Breast epithelium (tissue), 4 donors: ENCODE data around the gene SYT1. TPM values are rescaled to one million over a fixed set of nuclear protein-coding genes. Genes with fewer than 3 reads are reported as not detected.
"Not testable (repeated sequence)": the region's sequence is repeated elsewhere in the genome, so short reads cannot be mapped to it uniquely, and the experiment has no call there.

Source experiments
- DNase-seq, 2 donors: peaks; one replicate each; pipeline ENCODE4 v3.0.0-alpha.2; 2019; ENCODE audit warnings: low spot score in 2 of 2
- H3K27ac ChIP-seq, 2 donors: fragments of 200-600 bp; sonication (generic) in 1 of 2; one replicate each; pipeline ENCODE4 v1.5.1; 2016 to 2019; ENCODE audit warnings: mild to moderate bottlenecking in 1 of 2
- H3K27me3 ChIP-seq, 2 donors: fragments of 200-600 bp; sonication (generic) in 1 of 2; one replicate each; pipeline versions ENCODE4 v1.5.1 to v1.6.0; 2017 to 2019; ENCODE audit warnings: control low read depth in 1 of 2, mild to moderate bottlenecking in 1 of 2
- H3K36me3 ChIP-seq: fragments of 200-600 bp; one replicate; pipeline ENCODE4 v1.5.1; 2019
- H3K4me1 ChIP-seq, 2 donors: fragments of 200-600 bp; sonication (generic); one replicate each; pipeline ENCODE4 v1.5.1; 2016 to 2019; ENCODE audit warnings: control low read depth in 1 of 2
- H3K4me3 ChIP-seq, 3 donors: fragments of 200-600 bp; sonication (generic); 1 replicate in 2 of 3; 2 replicates in 1 of 3; pipeline ENCODE4 v1.5.1; 2016 to 2019; ENCODE audit warnings: mild to moderate bottlenecking in 3 of 3, moderate library complexity in 2 of 3
- H3K9me3 ChIP-seq, 2 donors: fragments of 200-600 bp; sonication (generic) in 1 of 2; one replicate each; pipeline ENCODE4 v1.5.1; 2016 to 2019; ENCODE audit warnings: control low read depth in 1 of 2
- POLR2A ChIP-seq: fragments of 450-650 bp; IDR thresholded peaks from one replicate; pipeline ENCODE4 v1.6.1; 2016; ENCODE audit warnings: antibody characterized with exemption, mild to moderate bottlenecking, moderate library complexity
- POLR2AphosphoS5 ChIP-seq, 3 donors: sonication (generic); formaldehyde crosslinking; IDR thresholded peaks; one replicate each; pipeline ENCODE4 v1.6.1; 2017; ENCODE audit warnings: antibody characterized with exemption in 3 of 3
- intact Hi-C: fragments of 100-400 bp; cut with DNase I; formaldehyde crosslinking; loops from one replicate; pipeline ENCODE4 v1.15.1; 2023; ENCODE audit warnings: low total_unique reads
- total RNA-seq, 3 donors: library from RNA; depleted of rRNA; stranded (reverse); fragments of >200 nt; gene quantifications; one replicate each; pipeline ENCODE4 v1.1.0, GENCODE V29; 2016
- TF ChIP-seq, protein P1 (sequence below), 3 donors: fragments of 450-650 bp; IDR thresholded peaks; one replicate each; pipeline ENCODE4 v1.5.1; 2016 to 2017; ENCODE audit warnings: antibody characterized with exemption in 3 of 3, mild to moderate bottlenecking in 3 of 3, moderate library complexity in 3 of 3

Gene SYT1
- total RNA-seq, 3 donors from 2014 or later, result 1.1 to 2.3 (median 1.6) TPM

- DNase-seq, result no peak
- H3K27ac ChIP-seq, result no peak overlapping the region
- H3K9me3 ChIP-seq, result no peaks in the 10 kb centered on the region
- no peak for TF ChIP-seq POLR2AphosphoS5 (IDR thresholded peaks at IDR 0.05)
- TF ChIP-seq, protein P1, sequence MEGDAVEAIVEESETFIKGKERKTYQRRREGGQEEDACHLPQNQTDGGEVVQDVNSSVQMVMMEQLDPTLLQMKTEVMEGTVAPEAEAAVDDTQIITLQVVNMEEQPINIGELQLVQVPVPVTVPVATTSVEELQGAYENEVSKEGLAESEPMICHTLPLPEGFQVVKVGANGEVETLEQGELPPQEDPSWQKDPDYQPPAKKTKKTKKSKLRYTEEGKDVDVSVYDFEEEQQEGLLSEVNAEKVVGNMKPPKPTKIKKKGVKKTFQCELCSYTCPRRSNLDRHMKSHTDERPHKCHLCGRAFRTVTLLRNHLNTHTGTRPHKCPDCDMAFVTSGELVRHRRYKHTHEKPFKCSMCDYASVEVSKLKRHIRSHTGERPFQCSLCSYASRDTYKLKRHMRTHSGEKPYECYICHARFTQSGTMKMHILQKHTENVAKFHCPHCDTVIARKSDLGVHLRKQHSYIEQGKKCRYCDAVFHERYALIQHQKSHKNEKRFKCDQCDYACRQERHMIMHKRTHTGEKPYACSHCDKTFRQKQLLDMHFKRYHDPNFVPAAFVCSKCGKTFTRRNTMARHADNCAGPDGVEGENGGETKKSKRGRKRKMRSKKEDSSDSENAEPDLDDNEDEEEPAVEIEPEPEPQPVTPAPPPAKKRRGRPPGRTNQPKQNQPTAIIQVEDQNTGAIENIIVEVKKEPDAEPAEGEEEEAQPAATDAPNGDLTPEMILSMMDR (IDR thresholded peaks at IDR 0.05), result no peak
- TF ChIP-seq POLR2A, result no peak
- no peaks in the 10 kb centered on the region for H3K4me1 ChIP-seq
- H3K36me3 ChIP-seq, result no peaks in the 10 kb centered on the region
- no peak overlapping the region for H3K4me3 ChIP-seq
- intact Hi-C loops, result no loop called here
- H3K27me3 ChIP-seq, result no peaks in the 10 kb centered on the region
Observed at GRCh38 chr12:78835493-78835892, 29.1 kb upstream of the SYT1 start.

- intact Hi-C loops, result not testable (repeated sequence)
Observed at GRCh38 chr12:78840518-78841019, 24.0 kb upstream of the SYT1 start.

GRCh38 chr12:78853231-78853630 lies 11.3 kb upstream of the SYT1 start:
- intact Hi-C loops, result no loop called here
- no peak overlapping the region for H3K4me3 ChIP-seq
- DNase-seq, result no peak
- peaks cover 0 to 10% of the 10 kb centered on the region in 2 donors for H3K9me3 ChIP-seq
- H3K27me3 ChIP-seq, result no peaks in the 10 kb centered on the region
- no peaks in the 10 kb centered on the region for H3K4me1 ChIP-seq
- no peaks in the 10 kb centered on the region for H3K36me3 ChIP-seq
- H3K27ac ChIP-seq, result no peak overlapping the region
- no peak for TF ChIP-seq POLR2AphosphoS5 (IDR thresholded peaks at IDR 0.05)
- TF ChIP-seq POLR2A, result no peak
- TF ChIP-seq, protein P1 (IDR thresholded peaks at IDR 0.05), result no peak

More at GRCh38 chr12:78840518-78841019, 24.0 kb upstream of the SYT1 start:
- not testable (repeated sequence) for H3K36me3 ChIP-seq, H3K4me1 ChIP-seq, H3K9me3 ChIP-seq, H3K27ac ChIP-seq, DNase-seq, H3K27me3 ChIP-seq, H3K4me3 ChIP-seq

- peak in 1 of 2 donors; percentile 20 for DNase-seq
- intact Hi-C loops, result no loop called here
- H3K9me3 ChIP-seq, result no peaks in the 10 kb centered on the region
- H3K36me3 ChIP-seq, result no peaks in the 10 kb centered on the region
- no peaks in the 10 kb centered on the region for H3K4me1 ChIP-seq
- H3K27me3 ChIP-seq, result no peaks in the 10 kb centered on the region
- TF ChIP-seq POLR2AphosphoS5 (IDR thresholded peaks at IDR 0.05) (no peak), POLR2A (no peak)
- TF ChIP-seq, protein P1 (IDR thresholded peaks at IDR 0.05), result no peak
- peak overlapping the region; percentile 37 to 74 (median 61) for H3K4me3 ChIP-seq
- H3K27ac ChIP-seq, result peak overlapping the region; percentile 21 to 77
Observed at GRCh38 chr12:78863482-78864402, 832 bp upstream of the SYT1 start.

DNA sequence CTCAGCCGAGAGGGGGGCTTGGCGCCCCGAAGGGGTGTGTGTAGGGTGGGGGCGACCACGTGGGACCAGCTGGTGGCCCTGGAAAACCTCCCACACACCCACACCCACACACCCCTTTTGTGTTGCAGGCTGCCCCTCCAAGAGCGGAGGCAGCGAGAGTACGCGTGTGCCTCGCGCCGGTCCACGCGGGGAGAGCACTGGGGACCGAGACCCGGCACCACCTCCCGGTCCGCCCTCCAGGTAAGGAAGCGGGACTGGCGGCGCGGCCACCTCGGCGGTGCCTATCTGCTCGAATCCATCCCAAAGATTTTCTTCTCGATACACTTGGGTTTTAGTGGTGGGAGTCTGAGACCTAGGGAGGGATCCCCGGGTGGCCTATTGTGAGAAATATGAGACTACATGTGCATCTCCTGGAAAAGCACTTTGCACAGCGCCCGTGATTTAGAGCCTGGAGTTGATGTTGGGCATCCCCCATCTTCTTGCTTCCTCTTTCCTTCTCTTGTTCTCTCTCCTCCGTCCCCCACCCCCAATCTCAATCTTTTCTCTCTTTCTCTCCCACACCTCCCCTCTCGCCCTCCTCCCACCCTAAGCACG lies 393 bp downstream of the SYT1 start:
- DNase-seq, result no peak
- no peaks in the 10 kb centered on the region for H3K4me1 ChIP-seq
- TF ChIP-seq, protein P1 (IDR thresholded peaks at IDR 0.05), result no peak
- no peak for TF ChIP-seq POLR2A
- no peak for TF ChIP-seq POLR2AphosphoS5 (IDR thresholded peaks at IDR 0.05)
- intact Hi-C loops, result no loop called here
- no peak overlapping the region for H3K27ac ChIP-seq
- no peaks in the 10 kb centered on the region for H3K27me3 ChIP-seq
- H3K36me3 ChIP-seq, result no peaks in the 10 kb centered on the region
- H3K4me3 ChIP-seq, result peak overlapping the region; percentile 37 to 74 (median 61)
- no peaks in the 10 kb centered on the region for H3K9me3 ChIP-seq
